Measurements from ENCODE around the gene ZNF410. TPM values are rescaled to one million over a fixed set of nuclear protein-coding genes. Genes with fewer than 3 reads are reported as not detected.

The ZNF410 gene
- total RNA-seq, 1 experiment from 2014 or later = 37.6 TPM

GRCh38 chr14:73843296-73843695, 43.4 kb upstream of the ZNF410 start:
- Mint-ChIP-seq H3K9me3 (ENCODE audit: low read depth, unreplicated experiment) (no peaks in the 10 kb centered on the region), H3K4me3 (ENCODE audit: low read depth, unreplicated experiment) (no peak overlapping the region), H3K27me3 (ENCODE audit: unreplicated experiment) (no peaks in the 10 kb centered on the region), H3K36me3 (ENCODE audit: insufficient read depth, unreplicated experiment) (no peaks in the 10 kb centered on the region), H3K4me1 (ENCODE audit: low read depth, unreplicated experiment) (peaks cover 9% of the 10 kb centered on the region), H3K27ac (ENCODE audit: unreplicated experiment) (no peak overlapping the region)
- TF ChIP-seq CTCF (IDR thresholded peaks at IDR 0.05; ENCODE audit: unreplicated experiment) = no peak
- intact Hi-C loops (cut with micrococcal nuclease; ENCODE audit: unreplicated experiment) = no loop called here
- no TSS peak for BruUV-seq (replicated peaks)
- no peak for DNase-seq
- CTCF ChIA-PET = no interaction called here

GRCh38 chr14:73846947-73847346, 39.7 kb upstream of the ZNF410 start:
- no peak for TF ChIP-seq CTCF (IDR thresholded peaks at IDR 0.05; ENCODE audit: unreplicated experiment)
- Mint-ChIP-seq H3K27ac (ENCODE audit: unreplicated experiment) (no peak overlapping the region), H3K4me1 (ENCODE audit: low read depth, unreplicated experiment) (peaks cover 9% of the 10 kb centered on the region), H3K9me3 (ENCODE audit: low read depth, unreplicated experiment) (no peaks in the 10 kb centered on the region), H3K4me3 (ENCODE audit: low read depth, unreplicated experiment) (no peak overlapping the region), H3K36me3 (ENCODE audit: insufficient read depth, unreplicated experiment) (peaks cover 7% of the 10 kb centered on the region), H3K27me3 (ENCODE audit: unreplicated experiment) (no peaks in the 10 kb centered on the region)
- intact Hi-C loops (cut with micrococcal nuclease; ENCODE audit: unreplicated experiment) = no loop called here
- no peak for DNase-seq
- BruUV-seq (replicated peaks) = no TSS peak
- CTCF ChIA-PET = no interaction called here

- Mint-ChIP-seq H3K36me3 (ENCODE audit: insufficient read depth, unreplicated experiment) (peaks cover 17% of the 10 kb centered on the region), H3K27me3 (ENCODE audit: unreplicated experiment) (no peaks in the 10 kb centered on the region), H3K4me1 (ENCODE audit: low read depth, unreplicated experiment) (peaks cover 17% of the 10 kb centered on the region), H3K4me3 (ENCODE audit: low read depth, unreplicated experiment) (peak overlapping the region; percentile 78), H3K27ac (ENCODE audit: unreplicated experiment) (peak overlapping the region; percentile 77), H3K9me3 (ENCODE audit: low read depth, unreplicated experiment) (no peaks in the 10 kb centered on the region)
- DNase-seq = peak; percentile 10
- CTCF ChIA-PET = interaction anchor here (0.6 to 1.8 kb wide), 4 partner anchors 86 to 274 kb away, joined by 3 to 8 read pairs (median 3); no protein-coding TSS in a partner anchor
- TSS peak; percentile 77 for BruUV-seq (replicated peaks)
- TF ChIP-seq CTCF (IDR thresholded peaks at IDR 0.05; ENCODE audit: unreplicated experiment) = no peak
- intact Hi-C loops (cut with micrococcal nuclease; ENCODE audit: unreplicated experiment) = no loop called here
Measured at GRCh38 chr14:73851000-73851399, 35.7 kb upstream of the ZNF410 start.

GRCh38 chr14:73851567-73852382, 34.9 kb upstream of the ZNF410 start, which contains the start of gene PTGR2:
Gene PTGR2, plus strand, starts transcription at chr14:73851831. Its CDS starts 7,032 bp downstream, at chr14:73858863.
- no peak for TF ChIP-seq CTCF (IDR thresholded peaks at IDR 0.05; ENCODE audit: unreplicated experiment)
- Mint-ChIP-seq H3K36me3 (ENCODE audit: insufficient read depth, unreplicated experiment) (peaks cover 17% of the 10 kb centered on the region), H3K4me1 (ENCODE audit: low read depth, unreplicated experiment) (peaks cover 17% of the 10 kb centered on the region), H3K27me3 (ENCODE audit: unreplicated experiment) (no peaks in the 10 kb centered on the region), H3K27ac (ENCODE audit: unreplicated experiment) (peak within 1 kb of the TSS; percentile 77), H3K9me3 (ENCODE audit: low read depth, unreplicated experiment) (no peaks in the 10 kb centered on the region), H3K4me3 (ENCODE audit: low read depth, unreplicated experiment) (peak within 1 kb of the TSS; percentile 78)
- intact Hi-C loops (cut with micrococcal nuclease; ENCODE audit: unreplicated experiment) = no loop called here
- CTCF ChIA-PET = interaction anchor here (0.5 to 1.8 kb wide), 8 partner anchors 10 to 274 kb away, joined by 3 to 8 read pairs (median 3); a partner anchor contains a TSS
- BruUV-seq (replicated peaks) = TSS peak; percentile 84
- peak; percentile 95 for DNase-seq
